HepG2 (cell line): ENCODE results near the gene ASCC2. TPM values are rescaled to one million over a fixed set of nuclear protein-coding genes. Genes with fewer than 3 reads are reported as not detected.
A peak's percentile ranks its signal among the peaks of the same experiment; 100 is the strongest.

ENCODE experiments used
- BRCA1 ChIP-seq: sonication (generic); formaldehyde crosslinking; IDR thresholded peaks from 2 replicates; pipeline ENCODE4 v1.4.0; 2020; ENCODE audit warnings: missing genetic modification reagents
- CHD4 ChIP-seq: fragments of 200-600 bp; sonication (generic); IDR thresholded peaks from 2 replicates; pipeline ENCODE4 v1.7.0; 2017; ENCODE audit warnings: mild to moderate bottlenecking, low read length, borderline replicate concordance
- CSRNP1 ChIP-seq: sonication (generic); formaldehyde crosslinking; IDR thresholded peaks from 2 replicates; pipeline ENCODE4 v1.8.1; 2023; ENCODE audit warnings: mild to moderate bottlenecking, missing genetic modification reagents
- DMAP1 ChIP-seq: IDR thresholded peaks from 2 replicates; pipeline ENCODE4 v1.6.1; 2016
- EP300 ChIP-seq, 3 experiments: sonication (generic) in 1 of 3; formaldehyde crosslinking in 1 of 3; IDR thresholded peaks; 2 replicates each; pipeline versions ENCODE4 v1.5.1 to v1.6.1; 2011 to 2020; ENCODE audit warnings: low read depth in 2 of 3, low read length in 2 of 3, borderline replicate concordance in 1 of 3, improper control_type of control experiment in 1 of 3, mild to moderate bottlenecking in 1 of 3, missing genetic modification reagents in 1 of 3, moderate library complexity in 1 of 3
- FOXJ3 ChIP-seq: sonication (generic); formaldehyde crosslinking; IDR thresholded peaks from 2 replicates; pipeline ENCODE4 v1.4.0; 2020; ENCODE audit warnings: missing genetic modification reagents, mild to moderate bottlenecking, borderline replicate concordance
- KAT8 ChIP-seq: IDR thresholded peaks from 2 replicates; pipeline ENCODE4 v1.6.1; 2016; ENCODE audit warnings: missing genetic modification reagents, missing compliant biosample characterization
- KDM5B ChIP-seq: sonication (generic); formaldehyde crosslinking; IDR thresholded peaks from 2 replicates; pipeline ENCODE4 v1.4.0; 2020; ENCODE audit warnings: missing genetic modification reagents, mild to moderate bottlenecking, borderline replicate concordance
- NFE2L1 ChIP-seq: sonication (generic); formaldehyde crosslinking; IDR thresholded peaks from 2 replicates; pipeline ENCODE4 v1.4.0; 2020; ENCODE audit warnings: missing genetic modification reagents, mild to moderate bottlenecking, borderline replicate concordance
- NR2C2 ChIP-seq: sonication (generic); formaldehyde crosslinking; IDR thresholded peaks from 2 replicates; pipeline ENCODE4 v1.4.0; 2020; ENCODE audit warnings: missing genetic modification reagents, mild to moderate bottlenecking, moderate library complexity, borderline replicate concordance
- POLR2AphosphoS5 ChIP-seq: IDR thresholded peaks from 2 replicates; pipeline ENCODE4 v1.6.1; 2012; ENCODE audit warnings: low read depth, low read length
- RCOR2 ChIP-seq: IDR thresholded peaks from 2 replicates; pipeline ENCODE4 v1.6.1; 2016; ENCODE audit warnings: missing biosample characterization, missing genetic modification reagents
- SAP130 ChIP-seq: IDR thresholded peaks from 2 replicates; pipeline ENCODE4 v1.6.1; 2016; ENCODE audit warnings: low read depth
- SNAI1 ChIP-seq: sonication (generic); formaldehyde crosslinking; IDR thresholded peaks from 2 replicates; pipeline ENCODE4 v1.5.0; 2020; ENCODE audit warnings: mild to moderate bottlenecking, missing genetic modification reagents, borderline replicate concordance
- SP4 ChIP-seq: sonication (generic); formaldehyde crosslinking; IDR thresholded peaks from 2 replicates; pipeline ENCODE4 v1.8.1; 2023; ENCODE audit warnings: mild to moderate bottlenecking, missing genetic modification reagents
- TSC22D2 ChIP-seq: sonication (generic); formaldehyde crosslinking; IDR thresholded peaks from 2 replicates; pipeline ENCODE4 v1.5.1; 2020; ENCODE audit warnings: missing genetic modification reagents, mild to moderate bottlenecking, borderline replicate concordance
- ZNF558 ChIP-seq: sonication (generic); formaldehyde crosslinking; IDR thresholded peaks from 2 replicates; pipeline ENCODE4 v1.9.0; 2022; ENCODE audit warnings: mild to moderate bottlenecking, missing genetic modification reagents, borderline replicate concordance
- ZNF572 ChIP-seq: sonication (generic); formaldehyde crosslinking; IDR thresholded peaks from 2 replicates; pipeline ENCODE4 v1.5.1; 2020; ENCODE audit warnings: mild to moderate bottlenecking, missing genetic modification reagents
- ZNF768 ChIP-seq: sonication (generic); formaldehyde crosslinking; IDR thresholded peaks from 2 replicates; pipeline ENCODE4 v1.4.0; 2020; ENCODE audit warnings: missing genetic modification reagents
- ZNF790 ChIP-seq: sonication (generic); formaldehyde crosslinking; IDR thresholded peaks from 2 replicates; pipeline ENCODE4 v1.8.0; 2022; ENCODE audit warnings: missing genetic modification reagents, mild to moderate bottlenecking, borderline replicate concordance
- polyA plus RNA-seq, 8 experiments: library from polyadenylated mRNA; depleted of rRNA in 3 of 8; stranded (reverse) in 7 of 8; unstranded in 1 of 8; fragments of >200 nt; fragmentation: Illumina TruSeq in 4 of 8; extraction: Trizol in 4 of 8; gene quantifications; 2 replicates each; pipeline versions ENCODE4 v1.2.1 to v1.2.3, GENCODE V29; 2011 to 2016; ENCODE audit warnings: low read depth in 4 of 8, missing spikeins in 1 of 8, mixed read lengths in 1 of 8; ENCODE audit not compliant: insufficient read depth in 1 of 8
- total RNA-seq, 5 experiments: library from RNA; depleted of rRNA; stranded (reverse); fragments of >200 nt; fragmentation: Illumina TruSeq; extraction: Trizol; gene quantifications; 2 replicates each; pipeline ENCODE4 v1.2.3, GENCODE V29; 2016; ENCODE audit warnings: low read depth in 1 of 5
- TF ChIP-seq, protein P1 (sequence below), 2 experiments: sonication (generic) in 1 of 2; formaldehyde crosslinking in 1 of 2; IDR thresholded peaks; 2 replicates each; pipeline versions ENCODE4 v1.4.0 to v1.6.1; 2016 to 2020; ENCODE audit warnings: borderline replicate concordance in 1 of 2, low read depth in 1 of 2, mild to moderate bottlenecking in 1 of 2, missing genetic modification reagents in 1 of 2
- TF ChIP-seq, protein P2 (sequence below): sonication (generic); formaldehyde crosslinking; IDR thresholded peaks from 2 replicates; pipeline ENCODE4 v1.4.0; 2020; ENCODE audit warnings: mild to moderate bottlenecking, missing genetic modification reagents

Gene ASCC2
- total and polyA plus RNA-seq, 2 of the 13 experiments (the other 11 are each of a cell fraction or from before 2014, with no cell fraction given) = 26.2 to 26.3 TPM

- TF ChIP-seq, protein P1, sequence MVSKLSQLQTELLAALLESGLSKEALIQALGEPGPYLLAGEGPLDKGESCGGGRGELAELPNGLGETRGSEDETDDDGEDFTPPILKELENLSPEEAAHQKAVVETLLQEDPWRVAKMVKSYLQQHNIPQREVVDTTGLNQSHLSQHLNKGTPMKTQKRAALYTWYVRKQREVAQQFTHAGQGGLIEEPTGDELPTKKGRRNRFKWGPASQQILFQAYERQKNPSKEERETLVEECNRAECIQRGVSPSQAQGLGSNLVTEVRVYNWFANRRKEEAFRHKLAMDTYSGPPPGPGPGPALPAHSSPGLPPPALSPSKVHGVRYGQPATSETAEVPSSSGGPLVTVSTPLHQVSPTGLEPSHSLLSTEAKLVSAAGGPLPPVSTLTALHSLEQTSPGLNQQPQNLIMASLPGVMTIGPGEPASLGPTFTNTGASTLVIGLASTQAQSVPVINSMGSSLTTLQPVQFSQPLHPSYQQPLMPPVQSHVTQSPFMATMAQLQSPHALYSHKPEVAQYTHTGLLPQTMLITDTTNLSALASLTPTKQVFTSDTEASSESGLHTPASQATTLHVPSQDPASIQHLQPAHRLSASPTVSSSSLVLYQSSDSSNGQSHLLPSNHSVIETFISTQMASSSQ (IDR thresholded peaks at IDR 0.05; ENCODE audit: low read depth) = peak; percentile 21; the same call in 1 of the 2 replicates
- TF ChIP-seq, protein P1 (CRISPR knock-in tag; IDR thresholded peaks at IDR 0.05; ENCODE audit: borderline replicate concordance) = no peak
- TF ChIP-seq NFE2L1 (CRISPR knock-in tag) (no peak), DMAP1 (CRISPR knock-in tag) (peak; percentile 71; the same call in 1 of the 2 replicates), CHD4 (no peak), CSRNP1 (CRISPR knock-in tag) (no peak), FOXJ3 (peak; percentile 12; the same call in 1 of the 2 replicates), ZNF768 (CRISPR knock-in tag) (peak; percentile 68; the same call in 1 of the 2 replicates), SP4 (CRISPR knock-in tag) (peak; percentile 60; the same call in 1 of the 2 replicates), TSC22D2 (CRISPR knock-in tag) (peak; percentile 33; the same call in 1 of the 2 replicates), SNAI1 (CRISPR knock-in tag) (peak; percentile 91; the same call in 1 of the 2 replicates), ZNF572 (CRISPR knock-in tag) (0 out of 2 replicates have a peak, but pooled peaks have one; percentile 51), RCOR2 (no peak), ZNF558 (peak; percentile 56; the same call in 1 of the 2 replicates), BRCA1 (CRISPR knock-in tag) (no peak), ZNF790 (CRISPR knock-in tag) (no peak), POLR2AphosphoS5 (peak; percentile 75), KAT8 (CRISPR knock-in tag) (peak; percentile 87), SAP130 (peak; percentile 76), EP300 (IDR thresholded peaks at IDR 0.05; ENCODE audit: low read depth in 2 of 2, low read length in 2 of 2) (0 out of 4 replicates have a peak, but pooled peaks of 1 of the 2 experiments have one; percentile 2), EP300 (CRISPR knock-in tag; IDR thresholded peaks at IDR 0.05; ENCODE audit: borderline replicate concordance) (peak; percentile 58), KDM5B (CRISPR knock-in tag) (0 out of 2 replicates have a peak, but pooled peaks have one; percentile 58), NR2C2 (CRISPR knock-in tag) (no peak; the same call in 1 of the 2 replicates)
- TF ChIP-seq, protein P2, sequence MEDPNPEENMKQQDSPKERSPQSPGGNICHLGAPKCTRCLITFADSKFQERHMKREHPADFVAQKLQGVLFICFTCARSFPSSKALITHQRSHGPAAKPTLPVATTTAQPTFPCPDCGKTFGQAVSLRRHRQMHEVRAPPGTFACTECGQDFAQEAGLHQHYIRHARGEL (CRISPR knock-in tag) = peak; percentile 83; the same call in 1 of the 2 replicates
These were observed 71.4 kb downstream of the ASCC2 start, which contains the start of gene ZMAT5 (continued) for GRCh38 chr22:29766632-29767170.
